ENCODE data around the gene KLHL29. TPM values are rescaled to one million over a fixed set of nuclear protein-coding genes. Genes with fewer than 3 reads are reported as not detected.

The KLHL29 gene
- total RNA-seq, 1 experiment from 2014 or later = 2.4 TPM

DNA sequence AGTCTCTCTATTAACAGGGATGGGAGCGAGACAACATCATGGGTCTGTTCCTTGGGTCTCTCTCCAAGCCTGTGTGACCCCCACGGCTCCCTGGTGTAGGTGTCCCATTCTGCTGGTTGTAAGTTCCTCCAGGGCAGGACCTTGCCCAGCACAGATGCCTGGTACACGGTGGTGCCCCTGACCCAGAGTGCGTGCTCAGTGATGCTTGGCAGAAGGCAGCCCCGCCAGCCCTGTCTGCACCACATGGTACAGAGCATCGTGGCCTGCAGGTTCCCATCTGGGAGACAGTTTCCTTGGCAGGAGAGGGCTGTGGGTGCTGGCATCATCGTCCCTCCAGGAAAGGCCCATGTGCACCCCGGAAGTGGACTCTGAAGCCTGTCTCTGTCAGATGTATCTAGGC lies 249.0 kb downstream of the KLHL29 start:
- H3K27ac Mint-ChIP-seq = no peak overlapping the region
- Histone ChIP-seq H4K91ac (ENCODE audit: insufficient read length, low read depth, low read length) (no peak overlapping the region), H3K18ac (ENCODE audit: insufficient read length, low read depth, low read length) (no peak overlapping the region), H3K79me1 (ENCODE audit: insufficient read depth, low read depth, low read length, poor library complexity, severe bottlenecking) (no peaks in the 10 kb centered on the region), H3K4me2 (ENCODE audit: insufficient read depth, insufficient read length, low read length) (no peak overlapping the region), H3K23me2 (ENCODE audit: insufficient read length, low read depth, low read length, poor library complexity, severe bottlenecking) (no peaks in the 10 kb centered on the region), H2BK5ac (ENCODE audit: insufficient read length, low read length) (no peak overlapping the region), H4K8ac (replicated peaks; ENCODE audit: insufficient read length, low read depth, low read length) (no peak overlapping the region), H3K9me3 (ENCODE audit: control insufficient read depth, low read depth, low read length) (no peaks in the 10 kb centered on the region), H3K56ac (ENCODE audit: insufficient read length, low read depth, low read length) (no peak overlapping the region), H2AK5ac (ENCODE audit: insufficient read length, low read length) (no peak overlapping the region), H3K79me2 (ENCODE audit: insufficient read depth, low read length) (no peaks in the 10 kb centered on the region), H2BK120ac (ENCODE audit: low read depth, low read length, poor library complexity, severe bottlenecking) (no peak overlapping the region), H4K20me1 (ENCODE audit: control insufficient read depth, insufficient read depth, insufficient read length) (no peaks in the 10 kb centered on the region), H3K27ac (ENCODE audit: insufficient read length, low read depth, low read length) (no peak overlapping the region), H2BK12ac (ENCODE audit: insufficient read length, low read depth, low read length) (no peak overlapping the region), H3K23ac (ENCODE audit: insufficient read length, low read depth, low read length) (no peak overlapping the region), H3K14ac (ENCODE audit: insufficient read depth, low read length) (no peak overlapping the region), H2AFZ (ENCODE audit: low read length) (no peak overlapping the region), H2BK15ac (ENCODE audit: low read depth, low read length) (no peak overlapping the region), H3K27me3 (ENCODE audit: insufficient read depth, low read length) (no peaks in the 10 kb centered on the region), H4K5ac (ENCODE audit: insufficient read length, low read depth, low read length) (no peak overlapping the region), H3K9ac (ENCODE audit: extremely low read depth, insufficient read length, low read length) (no peak overlapping the region), H3K4me1 (ENCODE audit: insufficient read depth, low read length) (no peaks in the 10 kb centered on the region), H3T11ph (ENCODE audit: low read length) (no peak overlapping the region), H2BK20ac (ENCODE audit: low read depth, low read length, poor library complexity, severe bottlenecking) (no peak overlapping the region), H3K4ac (ENCODE audit: low read depth, low read length) (no peak overlapping the region)
- peaks cover 18 to 23% of the 10 kb centered on the region in 2 experiments for H3K4me1 Mint-ChIP-seq
- H3K36me3 Mint-ChIP-seq (ENCODE audit: insufficient read depth in 1 of 3, low read depth in 3 of 3) = no peaks in the 10 kb centered on the region; a peak in 1 of 7 replicates
- TF ChIP-seq, protein P1, sequence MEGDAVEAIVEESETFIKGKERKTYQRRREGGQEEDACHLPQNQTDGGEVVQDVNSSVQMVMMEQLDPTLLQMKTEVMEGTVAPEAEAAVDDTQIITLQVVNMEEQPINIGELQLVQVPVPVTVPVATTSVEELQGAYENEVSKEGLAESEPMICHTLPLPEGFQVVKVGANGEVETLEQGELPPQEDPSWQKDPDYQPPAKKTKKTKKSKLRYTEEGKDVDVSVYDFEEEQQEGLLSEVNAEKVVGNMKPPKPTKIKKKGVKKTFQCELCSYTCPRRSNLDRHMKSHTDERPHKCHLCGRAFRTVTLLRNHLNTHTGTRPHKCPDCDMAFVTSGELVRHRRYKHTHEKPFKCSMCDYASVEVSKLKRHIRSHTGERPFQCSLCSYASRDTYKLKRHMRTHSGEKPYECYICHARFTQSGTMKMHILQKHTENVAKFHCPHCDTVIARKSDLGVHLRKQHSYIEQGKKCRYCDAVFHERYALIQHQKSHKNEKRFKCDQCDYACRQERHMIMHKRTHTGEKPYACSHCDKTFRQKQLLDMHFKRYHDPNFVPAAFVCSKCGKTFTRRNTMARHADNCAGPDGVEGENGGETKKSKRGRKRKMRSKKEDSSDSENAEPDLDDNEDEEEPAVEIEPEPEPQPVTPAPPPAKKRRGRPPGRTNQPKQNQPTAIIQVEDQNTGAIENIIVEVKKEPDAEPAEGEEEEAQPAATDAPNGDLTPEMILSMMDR (conservative IDR thresholded peaks at IDR 0.05) = no peak
- H3K9me3 Mint-ChIP-seq = no peaks in the 10 kb centered on the region
- H3K4me3 Mint-ChIP-seq = no peak overlapping the region
- no peak for DNase-seq
- no CpG with 5 or more reads among the region's 8 CpGs for WGBS (ENCODE audit: extremely low coverage, insufficient read length, low lambda C conversion rate)
- H3K27me3 Mint-ChIP-seq (ENCODE audit: low read depth) = no peaks in the 10 kb centered on the region
